ENCODE measurements around the gene PFKP.
"Not testable (repeated sequence)": the region's sequence is repeated elsewhere in the genome, so short reads cannot be mapped to it uniquely, and the experiment has no call there.

DNA sequence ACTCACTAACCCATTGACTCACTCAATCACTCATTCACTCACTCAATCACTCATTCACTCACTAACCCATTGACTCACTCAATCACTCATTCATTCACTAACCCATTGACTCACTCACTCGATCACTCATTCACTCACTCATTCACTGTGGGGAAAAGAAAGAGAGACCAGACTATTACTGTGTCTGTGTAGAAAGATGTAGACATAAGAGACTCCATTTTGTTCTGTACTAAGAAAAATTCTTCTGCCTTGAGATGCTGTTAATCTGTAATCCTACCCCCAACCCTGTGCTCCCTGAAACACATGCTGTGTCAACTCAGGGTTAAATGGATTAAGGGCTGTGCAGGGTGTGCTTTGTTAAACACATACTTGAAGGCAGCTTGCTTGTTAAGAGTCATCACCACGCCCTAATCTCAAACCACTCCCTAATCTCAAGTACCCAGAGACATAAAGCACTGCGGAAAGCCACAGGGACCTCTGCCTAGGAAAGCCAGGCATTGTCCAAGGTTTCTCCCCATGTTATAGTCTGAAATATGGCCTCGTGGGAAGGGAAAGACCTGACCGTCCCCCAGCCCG, 5.9 kb upstream of the PFKP start:
- not testable (repeated sequence) for TF ChIP-seq CTCF (IDR thresholded peaks at IDR 0.05; ENCODE audit: poor library complexity); EZH2phosphoT487 (IDR thresholded peaks at IDR 0.05; ENCODE audit: low read depth, severe bottlenecking, unreplicated experiment); EZH2 (IDR thresholded peaks at IDR 0.05; ENCODE audit: borderline replicate concordance)
